Panc1 (cell line): ENCODE results near the gene OR10G8. TPM values are rescaled to one million over a fixed set of nuclear protein-coding genes. Genes with fewer than 3 reads are reported as not detected.

Source experiments
- ATAC-seq: fragments of 200-7000 bp; cut with Tn5 transposase; 2 replicates; pipeline ENCODE4 v1.9.1; 2020; ENCODE audit warnings: mild to moderate bottlenecking, moderate library complexity
- BruUV-seq: library from RNA; stranded (reverse); fragments of 400-500 nt; replicated peaks from 2 replicates; lab custom pipeline; 2021; lab: Mats Ljungman, UMichigan
- CTCF ChIA-PET: fragments of 300-600 bp; sonication (Branson Sonifier 250); formaldehyde crosslinking; loops from one replicate; lab custom pipeline; 2022; ENCODE audit warnings: antibody characterized with exemption; lab: Charles Lee
- POLR2A ChIA-PET: fragments of 300-600 bp; sonication (Branson Sonifier 250); formaldehyde crosslinking; loops from one replicate; lab custom pipeline; 2022; ENCODE audit warnings: antibody characterized with exemption; lab: Charles Lee
- DNase-seq: peaks from one replicate; pipeline ENCODE4 v3.0.0-alpha.2; 2010; ENCODE audit warnings: low read depth, low spot score
- H3K27ac ChIP-seq: 2 replicates; pipeline ENCODE4 v1.5.1; 2011; ENCODE audit warnings: mild to moderate bottlenecking, low read length, inconsistent platforms
- H3K27me3 ChIP-seq: fragments of 200-500 bp; sonication (Bioruptor generic); 2 replicates; pipeline ENCODE4 v1.6.0; 2014; ENCODE audit warnings: low read length, inconsistent platforms; ENCODE audit not compliant: control insufficient read depth, insufficient read depth
- H3K36me3 ChIP-seq: fragments of 200-500 bp; sonication (Bioruptor generic); 2 replicates; pipeline ENCODE4 v1.5.1; 2014; ENCODE audit warnings: inconsistent platforms, mild to moderate bottlenecking, low read length, moderate library complexity; ENCODE audit not compliant: control insufficient read depth, insufficient read depth
- H3K4me1 ChIP-seq: 2 replicates; pipeline ENCODE4 v1.5.1; 2011; ENCODE audit warnings: inconsistent platforms, mild to moderate bottlenecking, low read length, moderate library complexity; ENCODE audit not compliant: control insufficient read depth, insufficient read depth
- H3K4me3 ChIP-seq, 2 experiments: 2 replicates each; pipeline ENCODE4 v1.5.1; 2011 to 2012; ENCODE audit warnings: low read depth in 2 of 2, low read length in 2 of 2, mild to moderate bottlenecking in 2 of 2, inconsistent platforms in 1 of 2, moderate library complexity in 1 of 2
- H3K9me3 ChIP-seq: fragments of 200-500 bp; sonication (Bioruptor generic); 2 replicates; pipeline ENCODE4 v1.5.1; 2014; ENCODE audit warnings: low read depth, mild to moderate bottlenecking, inconsistent platforms, low read length, moderate library complexity; ENCODE audit not compliant: control insufficient read depth, insufficient read depth
- POLR2AphosphoS5 ChIP-seq: IDR thresholded peaks from 2 replicates; pipeline ENCODE4 v1.6.1; 2012; ENCODE audit warnings: mild to moderate bottlenecking, low read depth, low read length, moderate library complexity
- SIN3A ChIP-seq: IDR thresholded peaks from 2 replicates; pipeline ENCODE4 v1.6.1; 2012; ENCODE audit warnings: low read depth, mild to moderate bottlenecking, low read length, moderate library complexity, borderline replicate concordance; ENCODE audit not compliant: insufficient read depth
- TCF7L2 ChIP-seq: IDR thresholded peaks from 2 replicates; pipeline ENCODE4 v1.6.1; 2011; ENCODE audit warnings: mild to moderate bottlenecking, low read depth, low read length, inconsistent platforms
- in situ Hi-C: cut with HindIII; loops from 2 replicates; pipeline ENCODE4 v1.10.0; 2016; ENCODE audit warnings: low sequenced_read_pairs, low pct_unique_long_range_greater_than_20kb
- intact Hi-C: fragments of 100-400 bp; cut with micrococcal nuclease; formaldehyde crosslinking; loops from one replicate; pipeline ENCODE4 v1.10.0; 2022; ENCODE audit not compliant: unreplicated experiment
- total RNA-seq: library from RNA; stranded (reverse); gene quantifications from one replicate; pipeline ENCODE4 v1.2.1, GENCODE V29; 2021; ENCODE audit not compliant: unreplicated experiment
- TF ChIP-seq, protein P1 (sequence below), 2 experiments: IDR thresholded peaks; 2 replicates each; pipeline ENCODE4 v1.6.1; 2011 to 2012; ENCODE audit warnings: low read depth in 2 of 2, control low read depth in 1 of 2, low read length in 1 of 2, mild to moderate bottlenecking in 1 of 2, moderate library complexity in 1 of 2; ENCODE audit not compliant: insufficient read depth in 1 of 2
- TF ChIP-seq, protein P2 (sequence below): fragments of 450-650 bp; IDR thresholded peaks from 2 replicates; pipeline ENCODE4 v1.5.1; 2017; ENCODE audit warnings: mild to moderate bottlenecking

OR10G8 gene
- total RNA-seq, 1 experiment from 2014 or later = not detected

DNA sequence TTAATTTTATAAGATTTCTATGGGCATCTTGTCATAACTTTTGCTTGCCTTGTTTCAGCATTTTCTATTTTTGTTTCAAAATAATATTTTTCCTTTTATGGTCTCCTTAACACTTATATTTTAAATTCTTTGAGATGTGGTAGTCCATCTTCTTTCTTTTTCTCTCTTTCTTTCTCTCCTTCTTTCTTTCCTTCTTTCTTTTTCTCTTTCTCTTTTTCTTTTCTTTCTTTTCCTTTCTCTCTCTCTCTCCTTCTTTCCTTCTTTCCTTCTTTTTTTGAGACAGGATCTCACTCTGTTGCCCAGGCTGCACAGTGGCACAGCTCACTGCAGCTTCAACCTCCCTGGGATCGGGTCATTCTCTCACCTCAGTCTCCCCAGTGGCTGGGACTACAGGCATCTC lies 50.7 kb downstream of the OR10G8 start:
- H3K27ac ChIP-seq = no peak overlapping the region
- BruUV-seq = no TSS peak
- TF ChIP-seq POLR2AphosphoS5 (no peak), TCF7L2 (no peak), SIN3A (no peak)
- TF ChIP-seq, protein P1, sequence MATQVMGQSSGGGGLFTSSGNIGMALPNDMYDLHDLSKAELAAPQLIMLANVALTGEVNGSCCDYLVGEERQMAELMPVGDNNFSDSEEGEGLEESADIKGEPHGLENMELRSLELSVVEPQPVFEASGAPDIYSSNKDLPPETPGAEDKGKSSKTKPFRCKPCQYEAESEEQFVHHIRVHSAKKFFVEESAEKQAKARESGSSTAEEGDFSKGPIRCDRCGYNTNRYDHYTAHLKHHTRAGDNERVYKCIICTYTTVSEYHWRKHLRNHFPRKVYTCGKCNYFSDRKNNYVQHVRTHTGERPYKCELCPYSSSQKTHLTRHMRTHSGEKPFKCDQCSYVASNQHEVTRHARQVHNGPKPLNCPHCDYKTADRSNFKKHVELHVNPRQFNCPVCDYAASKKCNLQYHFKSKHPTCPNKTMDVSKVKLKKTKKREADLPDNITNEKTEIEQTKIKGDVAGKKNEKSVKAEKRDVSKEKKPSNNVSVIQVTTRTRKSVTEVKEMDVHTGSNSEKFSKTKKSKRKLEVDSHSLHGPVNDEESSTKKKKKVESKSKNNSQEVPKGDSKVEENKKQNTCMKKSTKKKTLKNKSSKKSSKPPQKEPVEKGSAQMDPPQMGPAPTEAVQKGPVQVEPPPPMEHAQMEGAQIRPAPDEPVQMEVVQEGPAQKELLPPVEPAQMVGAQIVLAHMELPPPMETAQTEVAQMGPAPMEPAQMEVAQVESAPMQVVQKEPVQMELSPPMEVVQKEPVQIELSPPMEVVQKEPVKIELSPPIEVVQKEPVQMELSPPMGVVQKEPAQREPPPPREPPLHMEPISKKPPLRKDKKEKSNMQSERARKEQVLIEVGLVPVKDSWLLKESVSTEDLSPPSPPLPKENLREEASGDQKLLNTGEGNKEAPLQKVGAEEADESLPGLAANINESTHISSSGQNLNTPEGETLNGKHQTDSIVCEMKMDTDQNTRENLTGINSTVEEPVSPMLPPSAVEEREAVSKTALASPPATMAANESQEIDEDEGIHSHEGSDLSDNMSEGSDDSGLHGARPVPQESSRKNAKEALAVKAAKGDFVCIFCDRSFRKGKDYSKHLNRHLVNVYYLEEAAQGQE (IDR thresholded peaks at IDR 0.05; ENCODE audit: insufficient read depth in 1 of 2, low read depth in 2 of 2, low read length in 1 of 2) = no peak
- TF ChIP-seq, protein P2, sequence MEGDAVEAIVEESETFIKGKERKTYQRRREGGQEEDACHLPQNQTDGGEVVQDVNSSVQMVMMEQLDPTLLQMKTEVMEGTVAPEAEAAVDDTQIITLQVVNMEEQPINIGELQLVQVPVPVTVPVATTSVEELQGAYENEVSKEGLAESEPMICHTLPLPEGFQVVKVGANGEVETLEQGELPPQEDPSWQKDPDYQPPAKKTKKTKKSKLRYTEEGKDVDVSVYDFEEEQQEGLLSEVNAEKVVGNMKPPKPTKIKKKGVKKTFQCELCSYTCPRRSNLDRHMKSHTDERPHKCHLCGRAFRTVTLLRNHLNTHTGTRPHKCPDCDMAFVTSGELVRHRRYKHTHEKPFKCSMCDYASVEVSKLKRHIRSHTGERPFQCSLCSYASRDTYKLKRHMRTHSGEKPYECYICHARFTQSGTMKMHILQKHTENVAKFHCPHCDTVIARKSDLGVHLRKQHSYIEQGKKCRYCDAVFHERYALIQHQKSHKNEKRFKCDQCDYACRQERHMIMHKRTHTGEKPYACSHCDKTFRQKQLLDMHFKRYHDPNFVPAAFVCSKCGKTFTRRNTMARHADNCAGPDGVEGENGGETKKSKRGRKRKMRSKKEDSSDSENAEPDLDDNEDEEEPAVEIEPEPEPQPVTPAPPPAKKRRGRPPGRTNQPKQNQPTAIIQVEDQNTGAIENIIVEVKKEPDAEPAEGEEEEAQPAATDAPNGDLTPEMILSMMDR = no peak
- no peak for ATAC-seq
- in situ Hi-C loops = no loop called here
- no peaks in the 10 kb centered on the region for H3K4me1 ChIP-seq
- intact Hi-C loops = loop anchor here (10.0 kb wide), 1 partner anchor 248 kb away; the partner anchor contains the start of gene OR8D2
- DNase-seq = no peak
- no peaks in the 10 kb centered on the region for H3K9me3 ChIP-seq
- ChIA-PET POLR2A (no interaction called here), CTCF (no interaction called here)
- peaks cover 5% of the 10 kb centered on the region; the same call in 1 of the 2 replicates for H3K27me3 ChIP-seq
- H3K4me3 ChIP-seq = no peak overlapping the region
- H3K36me3 ChIP-seq = no peaks in the 10 kb centered on the region

DNA sequence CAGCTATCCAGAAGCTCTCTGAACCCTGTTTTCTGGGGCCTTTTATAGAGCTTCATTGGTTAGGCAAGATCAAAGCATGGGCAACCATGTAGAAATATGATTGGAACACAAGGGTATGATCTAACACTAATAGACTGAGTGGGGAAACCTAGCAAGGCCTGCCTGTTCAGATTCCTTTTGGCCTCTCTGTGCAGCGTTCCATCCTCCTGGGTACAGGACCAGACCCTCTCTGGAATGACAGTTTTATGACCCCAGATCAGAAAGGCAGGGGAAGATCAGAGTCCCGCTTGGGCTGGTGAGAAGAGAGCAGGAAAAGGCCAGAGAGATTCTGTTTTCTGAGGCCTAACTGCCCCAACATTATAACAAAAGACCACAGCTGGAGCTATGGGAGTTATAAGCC lies 52.0 kb downstream of the OR10G8 start:
- intact Hi-C loops = loop anchor here (10.0 kb wide), 1 partner anchor 246 kb away; the partner anchor contains the start of gene OR8D2
- in situ Hi-C loops = no loop called here

More for the DNA sequence above, 52.0 kb downstream of the OR10G8 start:
- ChIA-PET CTCF (no interaction called here), POLR2A (interaction anchor here (0.7 kb wide), 1 partner anchor 545 kb away, joined by 5 read pairs; no protein-coding TSS in a partner anchor)
- no TSS peak for BruUV-seq
- TF ChIP-seq, protein P2 = no peak
- TF ChIP-seq, protein P1 (IDR thresholded peaks at IDR 0.05; ENCODE audit: insufficient read depth in 1 of 2, low read depth in 2 of 2, low read length in 1 of 2) = no peak
- TF ChIP-seq SIN3A = no peak
- TF ChIP-seq TCF7L2 = no peak
- no peak for TF ChIP-seq POLR2AphosphoS5
- no peak overlapping the region for H3K4me3 ChIP-seq
- peaks cover 6% of the 10 kb centered on the region; the same call in 1 of the 2 replicates for H3K27me3 ChIP-seq
- no peaks in the 10 kb centered on the region for H3K9me3 ChIP-seq
- H3K36me3 ChIP-seq = no peaks in the 10 kb centered on the region
- no peaks in the 10 kb centered on the region for H3K4me1 ChIP-seq
- no peak overlapping the region for H3K27ac ChIP-seq
- DNase-seq = no peak
- no peak for ATAC-seq
